CD14-positive monocyte (primary cell): ENCODE data around the gene SNAI1. TPM values are rescaled to one million over a fixed set of nuclear protein-coding genes. Genes with fewer than 3 reads are reported as not detected.

ENCODE experiments used
- DNase-seq, 3 donors: peaks; one replicate each; pipeline ENCODE4 v3.0.0-alpha.2; 2011 to 2022
- H2AFZ ChIP-seq: 2 replicates; pipeline ENCODE4 v1.6.0; 2012; ENCODE audit warnings: mild to moderate bottlenecking, low read depth, low read length, inconsistent platforms; ENCODE audit not compliant: insufficient read depth, poor library complexity, severe bottlenecking
- H3K27ac ChIP-seq, 2 donors: 1 replicate in 1 of 2; 2 replicates in 1 of 2; pipeline ENCODE4 v1.5.1; 2012 to 2013; ENCODE audit warnings: low read length in 2 of 2, control low read depth in 1 of 2, inconsistent platforms in 1 of 2, low read depth in 1 of 2, mild to moderate bottlenecking in 1 of 2
- H3K27me3 ChIP-seq, 2 donors: one replicate each; pipeline versions ENCODE4 v1.6.0 to v1.6.1; 2011 to 2013; ENCODE audit warnings: low read length in 2 of 2; ENCODE audit not compliant: control insufficient read depth in 2 of 2, insufficient read depth in 2 of 2
- H3K36me3 ChIP-seq, 2 donors: replicated peaks in 1 of 2; 1 replicate in 1 of 2; 2 replicates in 1 of 2; pipeline versions ENCODE4 v1.5.1 to v1.6.1; 2012 to 2013; ENCODE audit warnings: low read length in 2 of 2, control low read depth in 1 of 2, inconsistent platforms in 1 of 2, mild to moderate bottlenecking in 1 of 2; ENCODE audit not compliant: insufficient read depth in 2 of 2, control insufficient read depth in 1 of 2
- H3K4me1 ChIP-seq, 2 donors: 1 replicate in 1 of 2; 2 replicates in 1 of 2; pipeline versions ENCODE4 v1.5.1 to v1.6.1; 2012 to 2013; ENCODE audit warnings: low read length in 2 of 2, control low read depth in 1 of 2, inconsistent platforms in 1 of 2, mild to moderate bottlenecking in 1 of 2, moderate library complexity in 1 of 2; ENCODE audit not compliant: insufficient read depth in 2 of 2, control insufficient read depth in 1 of 2
- H3K4me2 ChIP-seq: replicated peaks from 2 replicates; pipeline ENCODE3; 2012; ENCODE audit warnings: low read length, moderate library complexity, mild to moderate bottlenecking; ENCODE audit not compliant: poor library complexity, severe bottlenecking; ENCODE audit errors: extremely low read depth
- H3K4me3 ChIP-seq, 3 experiments: fragments of 200-600 bp in 1 of 3; sonication (generic) in 1 of 3; replicated peaks in 1 of 3; 1 replicate in 2 of 3; 2 replicates in 1 of 3; pipeline ENCODE4 v1.5.1; 2011 to 2013; ENCODE audit warnings: low read length in 3 of 3, mild to moderate bottlenecking in 3 of 3, control low read depth in 2 of 3, low read depth in 2 of 3, inconsistent platforms in 1 of 3, moderate library complexity in 1 of 3
- H3K79me2 ChIP-seq: 2 replicates; pipeline ENCODE4 v1.6.0; 2012; ENCODE audit warnings: mild to moderate bottlenecking, control low read depth, inconsistent platforms, low read length, moderate library complexity; ENCODE audit not compliant: insufficient read depth
- H3K9ac ChIP-seq: 2 replicates; pipeline ENCODE4 v1.6.0; 2017; ENCODE audit warnings: low read length, mild to moderate bottlenecking; ENCODE audit not compliant: insufficient read depth, poor library complexity, severe bottlenecking
- H3K9me3 ChIP-seq, 2 donors: replicated peaks in 1 of 2; 1 replicate in 1 of 2; 2 replicates in 1 of 2; pipeline versions ENCODE4 v1.5.1 to v1.6.1; 2012 to 2013; ENCODE audit warnings: low read length in 2 of 2, control low read depth in 1 of 2; ENCODE audit not compliant: control insufficient read depth in 1 of 2, insufficient read depth in 1 of 2
- H4K20me1 ChIP-seq: 2 replicates; pipeline ENCODE4 v1.6.0; 2012; ENCODE audit warnings: mild to moderate bottlenecking, low read length, control low read depth, moderate library complexity; ENCODE audit not compliant: insufficient read depth
- H3K27ac Mint-ChIP-seq, 7 donors: one replicate each; pipeline ENCODE4 v1.8.0; 2020; ENCODE audit warnings: mild to moderate bottlenecking in 7 of 7, mixed read lengths in 7 of 7, moderate library complexity in 6 of 7, inconsistent platforms in 2 of 7
- H3K27me3 Mint-ChIP-seq, 3 donors: one replicate each; pipeline ENCODE4 v1.8.0; 2021 to 2022; ENCODE audit warnings: low read depth in 3 of 3, mild to moderate bottlenecking in 3 of 3, mixed read lengths in 3 of 3, moderate library complexity in 3 of 3, inconsistent platforms in 1 of 3
- H3K36me3 Mint-ChIP-seq, 2 donors: one replicate each; pipeline ENCODE4 v1.8.0; 2020; ENCODE audit warnings: mixed read lengths in 2 of 2, inconsistent platforms in 1 of 2, mild to moderate bottlenecking in 1 of 2
- H3K4me1 Mint-ChIP-seq: one replicate; pipeline ENCODE4 v1.8.0; 2020; ENCODE audit warnings: mild to moderate bottlenecking, mixed read lengths
- H3K4me3 Mint-ChIP-seq, 2 donors: one replicate each; pipeline ENCODE4 v1.8.0; 2020; ENCODE audit warnings: mild to moderate bottlenecking in 2 of 2, mixed read lengths in 2 of 2, moderate library complexity in 1 of 2
- H3K9me3 Mint-ChIP-seq, 7 donors: one replicate each; pipeline ENCODE4 v1.8.0; 2020 to 2022; ENCODE audit warnings: mixed read lengths in 7 of 7, mild to moderate bottlenecking in 6 of 7, moderate library complexity in 6 of 7, inconsistent platforms in 2 of 7
- WGBS: methylation state at CpG from one replicate; pipeline ENCODE4 v1.1.5; 2013; ENCODE audit warnings: missing lambda C conversion rate; ENCODE audit not compliant: insufficient coverage; 5-methylcytosine and 5-hydroxymethylcytosine counted together
- intact Hi-C, 2 donors: fragments of 100-400 bp; cut with micrococcal nuclease; formaldehyde crosslinking; loops; one replicate each; pipeline versions ENCODE4 v1.15.0 to v1.15.1; 2023
- polyA plus RNA-seq, 3 donors: library from polyadenylated mRNA; depleted of rRNA in 1 of 3; unstranded in 2 of 3; stranded (reverse) in 1 of 3; fragments of 300-500 nt in 2 of 3; fragments of >200 nt in 1 of 3; fragmentation: Illumina TruSeq in 2 of 3; gene quantifications; 1 replicate in 2 of 3; 2 replicates in 1 of 3; pipeline ENCODE4 v1.2.3, GENCODE V29; 2012 to 2021
- TF ChIP-seq, protein P1 (sequence below): fragments of 200-600 bp; IDR thresholded peaks from one replicate; pipeline ENCODE4 v1.8.0; 2022; ENCODE audit warnings: antibody characterized with exemption, mild to moderate bottlenecking

SNAI1 gene
- polyA plus RNA-seq, 3 donors: 2.4 to 181 (median 2.6) TPM

DNA sequence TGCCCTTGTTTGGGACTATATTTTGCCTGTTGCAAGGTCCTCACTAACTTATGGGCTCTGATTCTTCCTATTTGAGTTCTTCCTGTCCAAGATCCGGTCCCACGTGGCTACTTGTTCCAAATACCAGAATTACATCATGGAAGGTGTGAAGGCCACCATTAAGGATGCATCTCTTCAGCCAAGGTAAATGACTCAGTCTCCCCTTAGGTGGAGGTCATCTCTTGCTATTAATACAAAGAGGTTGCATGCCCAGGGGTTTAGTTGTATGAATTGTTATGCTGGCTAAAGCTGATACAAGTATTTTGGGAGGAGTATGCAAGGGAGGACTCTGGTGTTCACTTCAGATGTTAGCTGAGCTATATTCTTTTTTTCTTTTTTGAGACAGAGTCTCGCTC, 37.5 kb upstream of the SNAI1 start:
- no peak overlapping the region for H3K4me3 ChIP-seq
- no peak overlapping the region for H3K4me3 Mint-ChIP-seq
- peaks cover 69% of the 10 kb centered on the region for H3K79me2 ChIP-seq
- peaks cover 2% of the 10 kb centered on the region for H3K4me1 Mint-ChIP-seq
- H4K20me1 ChIP-seq: peaks cover 95% of the 10 kb centered on the region
- peaks cover 0 to 2% (median 0%) of the 10 kb centered on the region in 3 donors for H3K27me3 Mint-ChIP-seq
- peaks cover 77 to 95% of the 10 kb centered on the region in 2 donors for H3K36me3 ChIP-seq
- no peaks in the 10 kb centered on the region for H3K27me3 ChIP-seq
- H3K9me3 ChIP-seq: no peaks in the 10 kb centered on the region
- WGBS: 80% methylated on average over 2 of the region's 3 CpGs
- H3K9ac ChIP-seq: no peak overlapping the region
- no peaks in the 10 kb centered on the region for H3K4me1 ChIP-seq
- no peak overlapping the region for H2AFZ ChIP-seq
- peak overlapping the region in 1 of 7 donors; percentile 20 for H3K27ac Mint-ChIP-seq
- no peak for DNase-seq
- no peaks in the 10 kb centered on the region for H3K9me3 Mint-ChIP-seq
- H3K4me2 ChIP-seq: no peak overlapping the region
- peaks cover 66 to 94% of the 10 kb centered on the region in 2 donors for H3K36me3 Mint-ChIP-seq
- intact Hi-C loops: no loop called here
- TF ChIP-seq, protein P1, sequence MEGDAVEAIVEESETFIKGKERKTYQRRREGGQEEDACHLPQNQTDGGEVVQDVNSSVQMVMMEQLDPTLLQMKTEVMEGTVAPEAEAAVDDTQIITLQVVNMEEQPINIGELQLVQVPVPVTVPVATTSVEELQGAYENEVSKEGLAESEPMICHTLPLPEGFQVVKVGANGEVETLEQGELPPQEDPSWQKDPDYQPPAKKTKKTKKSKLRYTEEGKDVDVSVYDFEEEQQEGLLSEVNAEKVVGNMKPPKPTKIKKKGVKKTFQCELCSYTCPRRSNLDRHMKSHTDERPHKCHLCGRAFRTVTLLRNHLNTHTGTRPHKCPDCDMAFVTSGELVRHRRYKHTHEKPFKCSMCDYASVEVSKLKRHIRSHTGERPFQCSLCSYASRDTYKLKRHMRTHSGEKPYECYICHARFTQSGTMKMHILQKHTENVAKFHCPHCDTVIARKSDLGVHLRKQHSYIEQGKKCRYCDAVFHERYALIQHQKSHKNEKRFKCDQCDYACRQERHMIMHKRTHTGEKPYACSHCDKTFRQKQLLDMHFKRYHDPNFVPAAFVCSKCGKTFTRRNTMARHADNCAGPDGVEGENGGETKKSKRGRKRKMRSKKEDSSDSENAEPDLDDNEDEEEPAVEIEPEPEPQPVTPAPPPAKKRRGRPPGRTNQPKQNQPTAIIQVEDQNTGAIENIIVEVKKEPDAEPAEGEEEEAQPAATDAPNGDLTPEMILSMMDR: no peak
- no peak overlapping the region for H3K27ac ChIP-seq

DNA sequence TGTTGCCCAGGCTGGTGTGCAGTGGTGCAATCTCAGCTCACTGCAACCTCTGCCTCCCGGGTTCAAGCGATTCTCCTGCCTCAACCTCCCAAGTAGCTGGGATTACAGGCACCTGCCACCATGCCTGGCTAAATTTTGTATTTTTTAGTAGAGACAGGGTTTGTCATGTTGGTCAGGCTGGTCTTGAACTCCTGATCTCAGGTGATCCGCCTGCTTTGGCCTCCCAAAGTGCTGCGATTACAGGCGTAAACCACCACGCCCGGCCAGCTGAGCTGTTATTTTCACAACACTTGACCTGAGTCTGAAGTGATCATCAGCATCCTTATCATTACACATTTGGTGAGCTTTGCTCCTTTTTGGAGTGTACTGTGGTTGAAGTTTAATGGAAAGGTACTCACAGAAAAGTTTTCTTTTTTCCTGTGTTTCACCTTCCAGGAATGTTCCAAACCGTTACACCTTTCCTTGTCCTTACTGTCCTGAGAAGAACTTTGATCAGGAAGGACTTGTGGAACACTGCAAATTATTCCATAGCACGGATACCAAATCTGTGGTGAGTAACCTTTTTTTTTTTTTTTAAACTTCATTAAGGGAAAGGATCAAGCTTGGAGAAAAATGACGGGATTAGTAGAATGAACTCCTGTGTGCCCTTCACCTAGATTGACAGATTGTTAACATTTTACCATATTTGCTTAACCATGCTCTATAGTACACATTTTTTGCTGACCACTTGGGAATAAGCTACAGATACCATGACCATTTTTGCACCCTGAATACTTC, 36.9 kb upstream of the SNAI1 start:
- DNase-seq: no peak
- no peak overlapping the region for H3K27ac ChIP-seq
- H3K4me1 ChIP-seq: no peaks in the 10 kb centered on the region
- Mint-ChIP-seq H3K36me3 (peaks cover 70 to 96% of the 10 kb centered on the region in 2 donors), H3K4me3 (no peak overlapping the region), H3K9me3 (no peaks in the 10 kb centered on the region), H3K27ac (no peak overlapping the region), H3K27me3 (peaks cover 0 to 2% (median 0%) of the 10 kb centered on the region in 3 donors), H3K4me1 (peaks cover 1% of the 10 kb centered on the region)
- no peak overlapping the region for H2AFZ ChIP-seq
- peaks cover 82 to 97% of the 10 kb centered on the region in 2 donors for H3K36me3 ChIP-seq
- intact Hi-C loops: no loop called here
- no peaks in the 10 kb centered on the region for H3K9me3 ChIP-seq
- TF ChIP-seq, protein P1: no peak
- peaks cover 67% of the 10 kb centered on the region for H3K79me2 ChIP-seq
- no peaks in the 10 kb centered on the region for H3K27me3 ChIP-seq
- WGBS: no CpG with 5 or more reads among the region's 10 CpGs
- H4K20me1 ChIP-seq: peaks cover 95% of the 10 kb centered on the region
- no peak overlapping the region for H3K4me3 ChIP-seq
- no peak overlapping the region for H3K9ac ChIP-seq
- H3K4me2 ChIP-seq: no peak overlapping the region
